ENCODE data around the gene ASB2. TPM values are rescaled to one million over a fixed set of nuclear protein-coding genes. Genes with fewer than 3 reads are reported as not detected.

ASB2 gene
- total and polyA plus RNA-seq, 2 of the 13 experiments (the other 11 are each of a cell fraction or from before 2014, with no cell fraction given), result 0.82 to 4.1 TPM

GRCh38 chr14:94022532-94023411, 46.4 kb upstream of the ASB2 start (continued):
- TF ChIP-seq ZNF788 (CRISPR knock-in tag; IDR thresholded peaks at IDR 0.05; ENCODE audit: borderline replicate concordance) (0 out of 2 replicates have a peak, but pooled peaks have one; percentile 16), RFXAP (CRISPR knock-in tag; IDR thresholded peaks at IDR 0.05; ENCODE audit: borderline replicate concordance) (no peak), TFDP1 (CRISPR knock-in tag; IDR thresholded peaks at IDR 0.05; ENCODE audit: borderline replicate concordance) (peak; percentile 44; the same call in 1 of the 2 replicates), ZNF660 (CRISPR knock-in tag; IDR thresholded peaks at IDR 0.05; ENCODE audit: borderline replicate concordance, low read depth) (no peak), ZBTB20 (CRISPR knock-in tag; IDR thresholded peaks at IDR 0.05; ENCODE audit: borderline replicate concordance, low read depth) (no peak), MIER2 (CRISPR knock-in tag; IDR thresholded peaks at IDR 0.05) (no peak), SP4 (CRISPR knock-in tag; IDR thresholded peaks at IDR 0.05) (peak; percentile 48; the same call in 1 of the 2 replicates), NR2F2 (IDR thresholded peaks at IDR 0.05; ENCODE audit: borderline replicate concordance, low read depth) (peak; percentile 48; the same call in 1 of the 2 replicates), ZNF333 (CRISPR knock-in tag; IDR thresholded peaks at IDR 0.05; ENCODE audit: borderline replicate concordance) (0 out of 2 replicates have a peak, but pooled peaks have one; percentile 52), FIP1L1 (IDR thresholded peaks at IDR 0.05; ENCODE audit: borderline replicate concordance, insufficient read depth, low read depth, low read length) (no peak), NR2F6 (IDR thresholded peaks at IDR 0.05) (peak; percentile 56; the same call in 1 of the 2 replicates), NR2F6 (CRISPR knock-in tag; IDR thresholded peaks at IDR 0.05) (peak; percentile 59; the same call in 1 of the 2 replicates), CEBPG (CRISPR knock-in tag; IDR thresholded peaks at IDR 0.05) (peak; percentile 96), ZNF3 (CRISPR knock-in tag; IDR thresholded peaks at IDR 0.05) (no peak), POLR2AphosphoS5 (IDR thresholded peaks at IDR 0.05; ENCODE audit: low read depth, low read length) (no peak), JARID2 (CRISPR knock-in tag; IDR thresholded peaks at IDR 0.05; ENCODE audit: insufficient replicate concordance) (no peak), MTF1 (CRISPR knock-in tag; IDR thresholded peaks at IDR 0.05) (no peak), ZNF12 (CRISPR knock-in tag; IDR thresholded peaks at IDR 0.05) (0 out of 2 replicates have a peak, but pooled peaks have one; percentile 36), BATF2 (CRISPR knock-in tag; IDR thresholded peaks at IDR 0.05) (no peak), ZNF878 (CRISPR knock-in tag; IDR thresholded peaks at IDR 0.05) (0 out of 2 replicates have a peak, but pooled peaks have one; percentile 34), BRD4 (CRISPR knock-in tag; IDR thresholded peaks at IDR 0.05) (no peak), SKI (IDR thresholded peaks at IDR 0.05; ENCODE audit: partially characterized antibody) (no peak), ZNF652 (CRISPR knock-in tag; IDR thresholded peaks at IDR 0.05; ENCODE audit: borderline replicate concordance, low read depth) (no peak), WIZ (CRISPR knock-in tag; IDR thresholded peaks at IDR 0.05) (no peak), SAP130 (CRISPR knock-in tag; IDR thresholded peaks at IDR 0.05; ENCODE audit: low read depth) (peak; percentile 58), RBAK (CRISPR knock-in tag; IDR thresholded peaks at IDR 0.05) (no peak)
